ENCODE measurements around the gene MDK. TPM values are rescaled to one million over a fixed set of nuclear protein-coding genes. Genes with fewer than 3 reads are reported as not detected.

MDK gene
- total RNA-seq, 1 donor from 2014 or later: 26.1 TPM

- H3K9me3 ChIP-seq: no peaks in the 10 kb centered on the region
- intact Hi-C loops (cut with DNase I): no loop called here
- DNase-seq (no peak), ATAC-seq (no peak)
- TF ChIP-seq, protein P1, sequence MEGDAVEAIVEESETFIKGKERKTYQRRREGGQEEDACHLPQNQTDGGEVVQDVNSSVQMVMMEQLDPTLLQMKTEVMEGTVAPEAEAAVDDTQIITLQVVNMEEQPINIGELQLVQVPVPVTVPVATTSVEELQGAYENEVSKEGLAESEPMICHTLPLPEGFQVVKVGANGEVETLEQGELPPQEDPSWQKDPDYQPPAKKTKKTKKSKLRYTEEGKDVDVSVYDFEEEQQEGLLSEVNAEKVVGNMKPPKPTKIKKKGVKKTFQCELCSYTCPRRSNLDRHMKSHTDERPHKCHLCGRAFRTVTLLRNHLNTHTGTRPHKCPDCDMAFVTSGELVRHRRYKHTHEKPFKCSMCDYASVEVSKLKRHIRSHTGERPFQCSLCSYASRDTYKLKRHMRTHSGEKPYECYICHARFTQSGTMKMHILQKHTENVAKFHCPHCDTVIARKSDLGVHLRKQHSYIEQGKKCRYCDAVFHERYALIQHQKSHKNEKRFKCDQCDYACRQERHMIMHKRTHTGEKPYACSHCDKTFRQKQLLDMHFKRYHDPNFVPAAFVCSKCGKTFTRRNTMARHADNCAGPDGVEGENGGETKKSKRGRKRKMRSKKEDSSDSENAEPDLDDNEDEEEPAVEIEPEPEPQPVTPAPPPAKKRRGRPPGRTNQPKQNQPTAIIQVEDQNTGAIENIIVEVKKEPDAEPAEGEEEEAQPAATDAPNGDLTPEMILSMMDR (IDR thresholded peaks at IDR 0.05): no peak
- H3K27me3 ChIP-seq (ENCODE audit: low read depth): peaks cover 26% of the 10 kb centered on the region
- no peaks in the 10 kb centered on the region for H3K36me3 ChIP-seq
- no peak overlapping the region for H3K27ac ChIP-seq
- H3K4me3 ChIP-seq: no peak overlapping the region
- peaks cover 10% of the 10 kb centered on the region for H3K4me1 ChIP-seq
These were observed 1.9 kb downstream of the MDK start for GRCh38 chr11:46383404-46383758.

DNA sequence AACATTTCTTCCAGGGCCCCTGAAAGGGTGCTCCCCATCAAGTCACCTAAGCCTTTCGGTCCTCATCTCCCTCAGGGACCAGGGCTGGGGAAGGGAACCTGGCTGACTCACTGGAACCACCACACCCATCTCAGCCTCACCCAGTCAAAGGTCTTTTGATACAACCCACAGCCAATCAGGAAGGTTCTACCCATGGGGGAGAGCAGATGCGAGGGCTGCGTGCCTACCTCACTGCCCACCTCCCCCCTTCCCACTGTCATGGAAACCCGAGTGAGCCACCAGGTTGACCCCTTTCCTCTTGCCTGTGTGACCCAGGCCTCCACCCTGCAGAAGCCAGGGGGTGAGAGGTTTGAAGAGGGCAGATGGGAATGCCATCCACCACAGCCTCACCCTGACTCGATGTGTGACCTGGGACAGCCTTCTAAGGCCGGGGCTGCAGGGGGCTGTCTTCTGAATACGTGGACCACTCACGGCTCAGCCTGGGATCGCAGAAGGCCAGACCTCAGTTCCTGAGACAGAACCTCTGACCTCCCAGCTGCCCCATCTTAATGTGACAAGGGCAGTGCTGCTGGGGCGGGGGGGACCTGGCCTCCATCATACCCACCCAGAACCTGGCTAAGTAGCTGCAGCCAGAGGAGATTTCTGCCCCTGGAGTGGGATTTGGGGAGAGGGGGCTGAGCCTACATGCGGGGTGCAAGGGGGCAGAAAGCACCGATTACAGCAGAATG, 2.7 kb downstream of the MDK start:
- H3K27ac ChIP-seq: no peak overlapping the region
- no peak for ATAC-seq
- TF ChIP-seq, protein P1 (IDR thresholded peaks at IDR 0.05): no peak
- intact Hi-C loops (cut with DNase I): no loop called here
- no peaks in the 10 kb centered on the region for H3K36me3 ChIP-seq
- no peaks in the 10 kb centered on the region for H3K9me3 ChIP-seq
- H3K4me1 ChIP-seq: peaks cover 13% of the 10 kb centered on the region
- DNase-seq: no peak
- H3K27me3 ChIP-seq (ENCODE audit: low read depth): peaks cover 33% of the 10 kb centered on the region
- H3K4me3 ChIP-seq: no peak overlapping the region

GRCh38 chr11:46385169-46386004, 3.9 kb downstream of the MDK start:
- no peaks in the 10 kb centered on the region for H3K9me3 ChIP-seq
- H3K4me1 ChIP-seq: peaks cover 26% of the 10 kb centered on the region
- ATAC-seq (no peak), DNase-seq (no peak)
- TF ChIP-seq, protein P1 (IDR thresholded peaks at IDR 0.05): no peak
- H3K27me3 ChIP-seq (ENCODE audit: low read depth): peaks cover 46% of the 10 kb centered on the region
- intact Hi-C loops (cut with DNase I): no loop called here
- H3K36me3 ChIP-seq: no peaks in the 10 kb centered on the region
- no peak overlapping the region for H3K27ac ChIP-seq
- no peak overlapping the region for H3K4me3 ChIP-seq

GRCh38 chr11:46386005-46386578, 4.6 kb downstream of the MDK start:
- ATAC-seq: no peak
- H3K27me3 ChIP-seq (ENCODE audit: low read depth): peaks cover 53% of the 10 kb centered on the region
- intact Hi-C loops (cut with DNase I): no loop called here
- H3K27ac ChIP-seq: no peak overlapping the region
- no peaks in the 10 kb centered on the region for H3K36me3 ChIP-seq
- H3K4me1 ChIP-seq: peaks cover 31% of the 10 kb centered on the region
- TF ChIP-seq, protein P1 (IDR thresholded peaks at IDR 0.05): no peak
- H3K4me3 ChIP-seq: no peak overlapping the region
- no peaks in the 10 kb centered on the region for H3K9me3 ChIP-seq
- no peak for DNase-seq

- no peak overlapping the region for H3K4me3 ChIP-seq
- H3K27me3 ChIP-seq (ENCODE audit: low read depth): peaks cover 58% of the 10 kb centered on the region
- intact Hi-C loops (cut with DNase I): no loop called here
- TF ChIP-seq, protein P1 (IDR thresholded peaks at IDR 0.05): no peak
- DNase-seq (no peak), ATAC-seq (no peak)
- peaks cover 31% of the 10 kb centered on the region for H3K4me1 ChIP-seq
- no peak overlapping the region for H3K27ac ChIP-seq
- no peaks in the 10 kb centered on the region for H3K9me3 ChIP-seq
- H3K36me3 ChIP-seq: no peaks in the 10 kb centered on the region
These were observed 5.2 kb downstream of the MDK start for GRCh38 chr11:46386674-46387073.

Measured in lower lobe of right lung (tissue), 2 donors.